ENCODE results near the gene CAMK2G.

- no peak for TF ChIP-seq CTCF (conservative IDR thresholded peaks at IDR 0.05 in 1 of 2, IDR thresholded peaks at IDR 0.05 in 1 of 2; ENCODE audit: extremely low read depth in 1 of 2, insufficient read depth in 1 of 2, low read depth in 1 of 2, low read length in 2 of 2)
- no peak for TF ChIP-seq EZH2 (IDR thresholded peaks at IDR 0.05; ENCODE audit: borderline replicate concordance, low read length)
These were observed 58.7 kb downstream of the CAMK2G start for GRCh38 chr10:73815719-73816030.
